ENCODE results near the gene RAB3B. TPM values are rescaled to one million over a fixed set of nuclear protein-coding genes. Genes with fewer than 3 reads are reported as not detected.
A peak's percentile ranks its signal among the peaks of the same experiment; 100 is the strongest.
"Not testable (repeated sequence)": the region's sequence is repeated elsewhere in the genome, so short reads cannot be mapped to it uniquely, and the experiment has no call there.

RAB3B gene
- total and polyA plus RNA-seq, 4 experiments from 2014 or later: 0.06 TPM; not detected in 2

GRCh38 chr1:51973587-51974474, 16.7 kb downstream of the RAB3B start:
- Mint-ChIP-seq H3K27me3 (peaks cover 0 to 7% of the 10 kb centered on the region in 2 donors), H3K4me3 (no peak overlapping the region), H3K9me3 (no peaks in the 10 kb centered on the region), H3K36me3 (no peaks in the 10 kb centered on the region), H3K4me1 (no peaks in the 10 kb centered on the region), H3K27ac (peak overlapping the region in 1 of 7 donors; percentile 58)
- POLR2A ChIA-PET (ENCODE audit: partially characterized antibody): no interaction called here
- no peaks in the 10 kb centered on the region for H3K36me3 ChIP-seq (ENCODE audit: insufficient read depth, low read length)
- intact Hi-C loops (cut with micrococcal nuclease): no loop called here
- DNase-seq: no peak
- CTCF ChIA-PET (ENCODE audit: partially characterized antibody): no interaction called here
- H3K9me3 ChIP-seq (ENCODE audit: control insufficient read depth in 1 of 2, low read length in 2 of 2): no peaks in the 10 kb centered on the region
- H3K4me3 ChIP-seq (ENCODE audit: low read length in 2 of 2): no peak overlapping the region
- no peaks in the 10 kb centered on the region for H3K27me3 ChIP-seq (ENCODE audit: insufficient read depth, low read length)
- H3K27ac ChIP-seq (ENCODE audit: low read depth, low read length): no peak overlapping the region
- H3K4me1 ChIP-seq (ENCODE audit: insufficient read depth, low read length): no peaks in the 10 kb centered on the region

GRCh38 chr1:51969038-51969705, 21.3 kb downstream of the RAB3B start:
- CTCF ChIA-PET (ENCODE audit: partially characterized antibody): no interaction called here
- intact Hi-C loops (cut with micrococcal nuclease): no loop called here
- POLR2A ChIA-PET (ENCODE audit: partially characterized antibody): no interaction called here

GRCh38 chr1:51968632-51969031, 21.9 kb downstream of the RAB3B start:
- Mint-ChIP-seq H3K9me3 (no peaks in the 10 kb centered on the region), H3K4me1 (no peaks in the 10 kb centered on the region), H3K4me3 (no peak overlapping the region), H3K27me3 (no peaks in the 10 kb centered on the region), H3K27ac (no peak overlapping the region), H3K36me3 (no peaks in the 10 kb centered on the region)
- Histone ChIP-seq H3K4me1 (ENCODE audit: insufficient read depth, low read length) (no peaks in the 10 kb centered on the region), H3K27me3 (ENCODE audit: insufficient read depth, low read length) (no peaks in the 10 kb centered on the region), H3K4me3 (ENCODE audit: low read length in 2 of 2) (no peak overlapping the region), H3K9me3 (ENCODE audit: control insufficient read depth in 1 of 2, low read length in 2 of 2) (no peaks in the 10 kb centered on the region), H3K27ac (ENCODE audit: low read depth, low read length) (no peak overlapping the region), H3K36me3 (ENCODE audit: insufficient read depth, low read length) (no peaks in the 10 kb centered on the region)
- no peak for DNase-seq
- ChIA-PET POLR2A (ENCODE audit: partially characterized antibody) (no interaction called here), CTCF (ENCODE audit: partially characterized antibody) (no interaction called here)
- intact Hi-C loops (cut with micrococcal nuclease): no loop called here

More at GRCh38 chr1:51969038-51969705, 21.3 kb downstream of the RAB3B start:
- no peaks in the 10 kb centered on the region for H3K27me3 Mint-ChIP-seq
- no peak for DNase-seq
- H3K27ac Mint-ChIP-seq: no peak overlapping the region
- H3K4me1 Mint-ChIP-seq: no peaks in the 10 kb centered on the region
- no peaks in the 10 kb centered on the region for H3K36me3 Mint-ChIP-seq
- Histone ChIP-seq H3K27me3 (ENCODE audit: insufficient read depth, low read length) (no peaks in the 10 kb centered on the region), H3K27ac (ENCODE audit: low read depth, low read length) (no peak overlapping the region), H3K9me3 (ENCODE audit: control insufficient read depth in 1 of 2, low read length in 2 of 2) (no peaks in the 10 kb centered on the region), H3K36me3 (ENCODE audit: insufficient read depth, low read length) (no peaks in the 10 kb centered on the region), H3K4me1 (ENCODE audit: insufficient read depth, low read length) (no peaks in the 10 kb centered on the region), H3K4me3 (ENCODE audit: low read length in 2 of 2) (no peak overlapping the region)
- no peak overlapping the region for H3K4me3 Mint-ChIP-seq
- no peaks in the 10 kb centered on the region for H3K9me3 Mint-ChIP-seq

GRCh38 chr1:51967213-51967791, 23.2 kb downstream of the RAB3B start:
- H3K4me1 ChIP-seq (ENCODE audit: insufficient read depth, low read length); CTCF ChIA-PET (ENCODE audit: partially characterized antibody); H3K27me3 ChIP-seq (ENCODE audit: insufficient read depth, low read length); DNase-seq; H3K27me3 Mint-ChIP-seq; POLR2A ChIA-PET (ENCODE audit: partially characterized antibody); H3K4me3 ChIP-seq (ENCODE audit: low read length in 2 of 2); H3K27ac ChIP-seq (ENCODE audit: low read depth, low read length); H3K4me1 Mint-ChIP-seq; H3K9me3 Mint-ChIP-seq; H3K36me3 Mint-ChIP-seq; H3K9me3 ChIP-seq (ENCODE audit: control insufficient read depth in 1 of 2, low read length in 2 of 2); intact Hi-C loops (cut with micrococcal nuclease); H3K36me3 ChIP-seq (ENCODE audit: insufficient read depth, low read length); H3K27ac Mint-ChIP-seq; H3K4me3 Mint-ChIP-seq: not testable (repeated sequence)

- Mint-ChIP-seq H3K36me3 (no peaks in the 10 kb centered on the region), H3K27me3 (no peaks in the 10 kb centered on the region), H3K27ac (no peak overlapping the region), H3K9me3 (no peaks in the 10 kb centered on the region), H3K4me1 (no peaks in the 10 kb centered on the region), H3K4me3 (no peak overlapping the region)
- Histone ChIP-seq H3K27ac (ENCODE audit: low read depth, low read length) (no peak overlapping the region), H3K27me3 (ENCODE audit: insufficient read depth, low read length) (no peaks in the 10 kb centered on the region), H3K9me3 (ENCODE audit: control insufficient read depth in 1 of 2, low read length in 2 of 2) (no peaks in the 10 kb centered on the region), H3K4me3 (ENCODE audit: low read length in 2 of 2) (no peak overlapping the region), H3K4me1 (ENCODE audit: insufficient read depth, low read length) (no peaks in the 10 kb centered on the region), H3K36me3 (ENCODE audit: insufficient read depth, low read length) (no peaks in the 10 kb centered on the region)
- no peak for DNase-seq
- ChIA-PET POLR2A (ENCODE audit: partially characterized antibody) (no interaction called here), CTCF (ENCODE audit: partially characterized antibody) (no interaction called here)
- intact Hi-C loops (cut with micrococcal nuclease): no loop called here
These were observed 23.9 kb downstream of the RAB3B start for GRCh38 chr1:51966559-51966958.

- Mint-ChIP-seq H3K4me1 (no peaks in the 10 kb centered on the region), H3K9me3 (no peaks in the 10 kb centered on the region), H3K4me3 (no peak overlapping the region), H3K36me3 (no peaks in the 10 kb centered on the region), H3K27me3 (peaks cover 2 to 4% of the 10 kb centered on the region in 2 donors), H3K27ac (no peak overlapping the region)
- H3K27me3 ChIP-seq (ENCODE audit: insufficient read depth, low read length): no peaks in the 10 kb centered on the region
- H3K4me3 ChIP-seq (ENCODE audit: low read length in 2 of 2): no peak overlapping the region
- H3K4me1 ChIP-seq (ENCODE audit: insufficient read depth, low read length): no peaks in the 10 kb centered on the region
- ChIA-PET POLR2A (ENCODE audit: partially characterized antibody) (no interaction called here), CTCF (ENCODE audit: partially characterized antibody) (no interaction called here)
- H3K36me3 ChIP-seq (ENCODE audit: insufficient read depth, low read length): no peaks in the 10 kb centered on the region
- intact Hi-C loops (cut with micrococcal nuclease): no loop called here
- H3K27ac ChIP-seq (ENCODE audit: low read depth, low read length): no peak overlapping the region
- DNase-seq: no peak
- H3K9me3 ChIP-seq (ENCODE audit: control insufficient read depth in 1 of 2, low read length in 2 of 2): no peaks in the 10 kb centered on the region
These were observed 26.2 kb downstream of the RAB3B start for GRCh38 chr1:51964309-51964696.

- POLR2A ChIA-PET (ENCODE audit: partially characterized antibody): no interaction called here
- H3K36me3 ChIP-seq (ENCODE audit: insufficient read depth, low read length): no peaks in the 10 kb centered on the region
- intact Hi-C loops (cut with micrococcal nuclease): no loop called here
- H3K4me3 Mint-ChIP-seq: no peak overlapping the region
- no peaks in the 10 kb centered on the region for H3K27me3 ChIP-seq (ENCODE audit: insufficient read depth, low read length)
- H3K27ac Mint-ChIP-seq: no peak overlapping the region
- no peaks in the 10 kb centered on the region for H3K9me3 Mint-ChIP-seq
- no peaks in the 10 kb centered on the region for H3K4me1 ChIP-seq (ENCODE audit: insufficient read depth, low read length)
- DNase-seq: no peak
- no peak overlapping the region for H3K4me3 ChIP-seq (ENCODE audit: low read length in 2 of 2)
- no peaks in the 10 kb centered on the region for H3K4me1 Mint-ChIP-seq
- no peak overlapping the region for H3K27ac ChIP-seq (ENCODE audit: low read depth, low read length)
- peaks cover 3 to 4% of the 10 kb centered on the region in 2 donors for H3K27me3 Mint-ChIP-seq
- no peaks in the 10 kb centered on the region for H3K36me3 Mint-ChIP-seq
- CTCF ChIA-PET (ENCODE audit: partially characterized antibody): no interaction called here
- no peaks in the 10 kb centered on the region for H3K9me3 ChIP-seq (ENCODE audit: control insufficient read depth in 1 of 2, low read length in 2 of 2)
These were observed 26.8 kb downstream of the RAB3B start for GRCh38 chr1:51963592-51964308.
